ENCODE results near the gene SIRPG.

- TF ChIP-seq POLR2A (IDR thresholded peaks at IDR 0.05) = no peak
- TF ChIP-seq CTCF (IDR thresholded peaks at IDR 0.05 in 8 of 11, conservative IDR thresholded peaks at IDR 0.05 in 3 of 11) = no peak
- no peak for TF ChIP-seq POLR2AphosphoS5 (IDR thresholded peaks at IDR 0.05)
Measured at GRCh38 chr20:1702855-1703254, 45.3 kb upstream of the SIRPG start.
